Stimulated activated CD8-positive, alpha-beta memory T cell treated with anti-CD3 and anti-CD28 coated beads, Interleukin-4, amount 100 ng/mL, for 1 hour (primary cell): ENCODE data around the gene RPS15A.
A peak's percentile ranks its signal among the peaks of the same experiment; 100 is the strongest.
"Not testable (repeated sequence)": the region's sequence is repeated elsewhere in the genome, so short reads cannot be mapped to it uniquely, and the experiment has no call there.

Experiments
- DNase-seq, 2 donors: peaks; one replicate each; pipeline ENCODE4 v3.0.0-alpha.2; 2020; ENCODE audit warnings: low read depth in 2 of 2, low spot score in 1 of 2

The RPS15A gene

GRCh38 chr16:18797746-18798145 lies 7.6 kb upstream of the RPS15A start:
- DNase-seq, result no peak

GRCh38 chr16:18796377-18796776 lies 6.2 kb upstream of the RPS15A start:
- DNase-seq, result no peak

- DNase-seq, result no peak
Measured at GRCh38 chr16:18792836-18793433, 2.8 kb upstream of the RPS15A start.

- no peak for DNase-seq
Measured at GRCh38 chr16:18789515-18789849, 652 bp downstream of the RPS15A start.

- DNase-seq, result no peak
Measured at GRCh38 chr16:18788828-18789514, 1.2 kb downstream of the RPS15A start.

- no peak for DNase-seq
Measured at GRCh38 chr16:18784917-18785623, 5.1 kb downstream of the RPS15A start.

GRCh38 chr16:18783430-18784341 lies 6.4 kb downstream of the RPS15A start:
- no peak for DNase-seq

GRCh38 chr16:18782697-18783429 lies 7.3 kb downstream of the RPS15A start:
- DNase-seq, result no peak

- not testable (repeated sequence) for DNase-seq
Measured at GRCh38 chr16:18781232-18781631, 8.9 kb downstream of the RPS15A start.

GRCh38 chr16:18780460-18781026 lies 9.6 kb downstream of the RPS15A start:
- DNase-seq, result not testable (repeated sequence)

- DNase-seq, result not testable (repeated sequence)
Measured at GRCh38 chr16:18777664-18778063, 12.5 kb downstream of the RPS15A start.

GRCh38 chr16:18776334-18776733 lies 13.8 kb downstream of the RPS15A start:
- DNase-seq, result not testable (repeated sequence)

GRCh38 chr16:18774651-18775050 lies 15.5 kb downstream of the RPS15A start:
- DNase-seq, result not testable (repeated sequence)

- not testable (repeated sequence) for DNase-seq
Measured at GRCh38 chr16:18772171-18772570, 18.0 kb downstream of the RPS15A start.

- DNase-seq, result not testable (repeated sequence)
Measured at GRCh38 chr16:18770336-18770962, 19.7 kb downstream of the RPS15A start.

- DNase-seq, result not testable (repeated sequence)
Measured at GRCh38 chr16:18767217-18767616, 22.9 kb downstream of the RPS15A start.

GRCh38 chr16:18762713-18763112 lies 27.4 kb downstream of the RPS15A start:
- not testable (repeated sequence) for DNase-seq

GRCh38 chr16:18759598-18760520 lies 30.3 kb downstream of the RPS15A start:
- DNase-seq, result peak in 1 of 2 donors; percentile 16
